ENCODE results near the gene UNC93B1.

DNA sequence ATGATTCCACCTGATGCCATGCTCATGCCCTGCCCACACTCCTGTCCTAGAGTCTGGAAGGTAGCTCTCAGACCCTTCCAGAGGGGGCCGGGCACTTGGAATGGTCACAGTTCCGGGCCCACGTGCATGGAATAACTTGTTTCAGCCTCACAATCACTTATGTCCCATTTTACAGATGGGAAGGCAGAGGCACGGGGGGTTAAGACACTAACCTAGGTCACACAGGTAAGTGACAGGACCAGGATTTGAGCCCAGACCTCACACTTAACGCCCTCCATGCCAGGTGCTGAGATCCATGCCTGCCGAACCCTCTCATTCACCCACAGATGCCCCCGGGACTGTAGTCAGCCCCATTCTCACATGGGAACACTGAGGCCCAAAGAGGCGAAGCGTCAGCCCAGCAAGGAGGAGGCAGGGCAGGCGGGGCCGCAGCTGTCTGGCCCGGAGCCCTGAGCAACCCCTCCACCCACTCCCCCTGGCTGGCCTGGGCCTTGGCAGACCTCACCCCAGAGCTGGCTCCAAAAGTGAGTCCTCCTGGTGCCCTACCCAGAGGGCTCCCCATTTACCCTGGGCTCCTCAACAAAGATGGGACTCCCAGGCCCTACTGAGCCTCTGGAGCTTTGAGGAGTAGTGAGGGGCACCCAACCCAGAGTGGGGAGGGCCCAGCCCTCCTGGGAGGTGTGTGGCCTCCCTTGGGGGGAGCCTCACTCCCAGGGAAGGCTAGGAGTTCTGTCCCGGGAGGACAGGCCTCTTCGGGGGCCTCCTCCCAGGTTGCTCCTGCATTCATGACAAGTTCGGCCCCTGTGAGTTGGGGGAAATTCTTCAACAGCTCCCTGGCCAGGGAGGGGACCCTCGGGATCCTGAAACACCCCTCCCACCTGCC lies 3.8 kb upstream of the UNC93B1 start:
- TF ChIP-seq POLR2AphosphoS5 (IDR thresholded peaks at IDR 0.05) (no peak), POLR2A (IDR thresholded peaks at IDR 0.05; ENCODE audit: low read depth) (no peak), EP300 (IDR thresholded peaks at IDR 0.05) (no peak)
- TF ChIP-seq, protein P1, sequence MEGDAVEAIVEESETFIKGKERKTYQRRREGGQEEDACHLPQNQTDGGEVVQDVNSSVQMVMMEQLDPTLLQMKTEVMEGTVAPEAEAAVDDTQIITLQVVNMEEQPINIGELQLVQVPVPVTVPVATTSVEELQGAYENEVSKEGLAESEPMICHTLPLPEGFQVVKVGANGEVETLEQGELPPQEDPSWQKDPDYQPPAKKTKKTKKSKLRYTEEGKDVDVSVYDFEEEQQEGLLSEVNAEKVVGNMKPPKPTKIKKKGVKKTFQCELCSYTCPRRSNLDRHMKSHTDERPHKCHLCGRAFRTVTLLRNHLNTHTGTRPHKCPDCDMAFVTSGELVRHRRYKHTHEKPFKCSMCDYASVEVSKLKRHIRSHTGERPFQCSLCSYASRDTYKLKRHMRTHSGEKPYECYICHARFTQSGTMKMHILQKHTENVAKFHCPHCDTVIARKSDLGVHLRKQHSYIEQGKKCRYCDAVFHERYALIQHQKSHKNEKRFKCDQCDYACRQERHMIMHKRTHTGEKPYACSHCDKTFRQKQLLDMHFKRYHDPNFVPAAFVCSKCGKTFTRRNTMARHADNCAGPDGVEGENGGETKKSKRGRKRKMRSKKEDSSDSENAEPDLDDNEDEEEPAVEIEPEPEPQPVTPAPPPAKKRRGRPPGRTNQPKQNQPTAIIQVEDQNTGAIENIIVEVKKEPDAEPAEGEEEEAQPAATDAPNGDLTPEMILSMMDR (IDR thresholded peaks at IDR 0.05): no peak

Data from esophagus muscularis mucosa (tissue), 4 donors.